ENCODE results near the gene MLX.
"Not testable (repeated sequence)": the region's sequence is repeated elsewhere in the genome, so short reads cannot be mapped to it uniquely, and the experiment has no call there.

- not testable (repeated sequence) for TF ChIP-seq CTCF (IDR thresholded peaks at IDR 0.05; ENCODE audit: low read depth, low read length); POLR2A (IDR thresholded peaks at IDR 0.05; ENCODE audit: extremely low read depth, insufficient read length); MAX (IDR thresholded peaks at IDR 0.05; ENCODE audit: low read depth, low read length)
These were observed 21.0 kb upstream of the MLX start for GRCh38 chr17:42545755-42546505.

Measured in NB4 (cell line).